Glutamatergic neuron (in vitro differentiated cells): ENCODE measurements around the gene SHB. TPM values are rescaled to one million over a fixed set of nuclear protein-coding genes. Genes with fewer than 3 reads are reported as not detected.

Source experiments
- DNase-seq: peaks from one replicate; pipeline ENCODE4 v3.0.0; 2022
- H3K27ac Mint-ChIP-seq: one replicate; pipeline ENCODE4 v1.8.0; 2020; ENCODE audit warnings: mild to moderate bottlenecking, mixed read lengths, inconsistent platforms; ENCODE audit not compliant: unreplicated experiment
- H3K27me3 Mint-ChIP-seq: one replicate; pipeline ENCODE4 v1.8.0; 2020; ENCODE audit warnings: mild to moderate bottlenecking, moderate library complexity, mixed read lengths, inconsistent platforms; ENCODE audit not compliant: unreplicated experiment
- H3K36me3 Mint-ChIP-seq: one replicate; pipeline ENCODE4 v1.8.0; 2020; ENCODE audit warnings: mild to moderate bottlenecking, mixed read lengths, inconsistent platforms; ENCODE audit not compliant: unreplicated experiment
- H3K4me1 Mint-ChIP-seq: one replicate; pipeline ENCODE4 v1.8.0; 2020; ENCODE audit warnings: mild to moderate bottlenecking, low read depth, mixed read lengths, inconsistent platforms; ENCODE audit not compliant: unreplicated experiment
- H3K4me3 Mint-ChIP-seq: one replicate; pipeline ENCODE4 v1.8.0; 2020; ENCODE audit warnings: mild to moderate bottlenecking, mixed read lengths, inconsistent platforms; ENCODE audit not compliant: unreplicated experiment
- H3K9me3 Mint-ChIP-seq: one replicate; pipeline ENCODE4 v1.8.0; 2020; ENCODE audit warnings: mild to moderate bottlenecking, moderate library complexity, mixed read lengths, inconsistent platforms; ENCODE audit not compliant: unreplicated experiment
- total RNA-seq: library from RNA; stranded (reverse); fragmentation: NEBNext Ultra II Directional; extraction: Animal tissue kit (Norgen Biotek cat#: 25700); gene quantifications from one replicate; pipeline ENCODE4 v1.2.1, GENCODE V29; 2021; ENCODE audit not compliant: unreplicated experiment
- TF ChIP-seq, protein P1 (sequence below): fragments of 200-600 bp; sonication (generic); IDR thresholded peaks from one replicate; pipeline ENCODE4 v1.5.0; 2021; ENCODE audit not compliant: partially characterized antibody, unreplicated experiment

The SHB gene
- total RNA-seq, 1 donor from 2014 or later = 31.7 TPM

- peaks cover 2% of the 10 kb centered on the region for H3K4me1 Mint-ChIP-seq
- H3K27me3 Mint-ChIP-seq = peaks cover 3% of the 10 kb centered on the region
- peaks cover 5% of the 10 kb centered on the region for H3K36me3 Mint-ChIP-seq
- no peak for DNase-seq
- TF ChIP-seq, protein P1, sequence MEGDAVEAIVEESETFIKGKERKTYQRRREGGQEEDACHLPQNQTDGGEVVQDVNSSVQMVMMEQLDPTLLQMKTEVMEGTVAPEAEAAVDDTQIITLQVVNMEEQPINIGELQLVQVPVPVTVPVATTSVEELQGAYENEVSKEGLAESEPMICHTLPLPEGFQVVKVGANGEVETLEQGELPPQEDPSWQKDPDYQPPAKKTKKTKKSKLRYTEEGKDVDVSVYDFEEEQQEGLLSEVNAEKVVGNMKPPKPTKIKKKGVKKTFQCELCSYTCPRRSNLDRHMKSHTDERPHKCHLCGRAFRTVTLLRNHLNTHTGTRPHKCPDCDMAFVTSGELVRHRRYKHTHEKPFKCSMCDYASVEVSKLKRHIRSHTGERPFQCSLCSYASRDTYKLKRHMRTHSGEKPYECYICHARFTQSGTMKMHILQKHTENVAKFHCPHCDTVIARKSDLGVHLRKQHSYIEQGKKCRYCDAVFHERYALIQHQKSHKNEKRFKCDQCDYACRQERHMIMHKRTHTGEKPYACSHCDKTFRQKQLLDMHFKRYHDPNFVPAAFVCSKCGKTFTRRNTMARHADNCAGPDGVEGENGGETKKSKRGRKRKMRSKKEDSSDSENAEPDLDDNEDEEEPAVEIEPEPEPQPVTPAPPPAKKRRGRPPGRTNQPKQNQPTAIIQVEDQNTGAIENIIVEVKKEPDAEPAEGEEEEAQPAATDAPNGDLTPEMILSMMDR = no peak
- no peak overlapping the region for H3K27ac Mint-ChIP-seq
- H3K9me3 Mint-ChIP-seq = no peaks in the 10 kb centered on the region
- no peak overlapping the region for H3K4me3 Mint-ChIP-seq
Observed at GRCh38 chr9:38089387-38090165, 20.5 kb upstream of the SHB start.

DNA sequence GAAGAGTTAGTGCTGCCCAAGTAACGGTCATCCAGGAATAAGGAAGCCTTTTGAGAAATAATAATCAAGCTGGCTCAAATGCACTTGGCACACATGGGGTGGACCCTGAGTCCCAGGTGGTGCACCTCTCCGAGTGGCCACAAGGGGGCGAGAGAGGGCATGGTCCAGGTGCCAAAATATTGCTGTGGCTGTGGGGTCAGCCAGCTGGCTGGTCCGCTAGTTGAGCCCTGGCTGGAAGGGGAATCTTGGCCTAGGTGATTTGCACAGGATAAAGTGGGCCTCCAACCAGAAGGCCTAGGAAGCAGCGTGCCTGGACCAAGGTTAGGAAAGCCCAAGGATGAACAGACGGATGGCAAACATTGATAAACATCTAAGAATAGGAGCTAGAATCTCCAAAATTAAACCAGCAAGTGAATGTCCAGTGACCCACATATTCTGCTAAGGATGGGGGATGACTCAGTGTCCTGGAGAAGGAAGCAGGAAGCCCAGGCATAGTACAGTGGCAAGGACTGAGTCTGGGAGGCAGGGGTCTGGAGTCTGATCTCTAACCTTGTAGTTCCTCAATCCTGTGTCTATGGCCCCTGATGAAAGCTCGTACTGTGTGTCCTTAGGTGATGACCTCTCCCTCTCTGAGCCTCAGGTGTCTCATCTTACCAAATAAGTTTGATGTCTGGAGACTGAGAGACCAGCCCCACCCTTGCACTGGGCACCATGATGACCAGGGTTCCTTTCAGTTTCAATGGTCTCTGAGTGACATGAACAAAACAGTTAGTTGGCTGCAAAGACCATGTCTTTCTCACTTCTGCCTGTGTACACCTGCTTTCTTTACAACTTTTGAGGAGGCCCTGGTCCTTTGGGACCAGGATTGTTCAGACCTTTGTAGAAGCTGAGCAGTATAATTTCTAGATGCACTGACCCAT is 19.2 kb upstream of the SHB start:
- Mint-ChIP-seq H3K4me1 (peaks cover 2% of the 10 kb centered on the region), H3K4me3 (peak overlapping the region; percentile 32), H3K9me3 (no peaks in the 10 kb centered on the region), H3K36me3 (peaks cover 5% of the 10 kb centered on the region), H3K27me3 (peaks cover 3% of the 10 kb centered on the region), H3K27ac (no peak overlapping the region)
- peak; percentile 90 for DNase-seq
- TF ChIP-seq, protein P1 = peak; percentile 99

- TF ChIP-seq, protein P1 = no peak
Observed at GRCh38 chr9:38086496-38086895, 17.5 kb upstream of the SHB start.

GRCh38 chr9:38085308-38085707 is 16.3 kb upstream of the SHB start:
- TF ChIP-seq, protein P1 = no peak
- Mint-ChIP-seq H3K27ac (no peak overlapping the region), H3K36me3 (no peaks in the 10 kb centered on the region), H3K9me3 (peaks cover 4% of the 10 kb centered on the region), H3K4me1 (peaks cover 10% of the 10 kb centered on the region), H3K27me3 (peaks cover 3% of the 10 kb centered on the region), H3K4me3 (no peak overlapping the region)
- no peak for DNase-seq

More at GRCh38 chr9:38086496-38086895, 17.5 kb upstream of the SHB start:
- Mint-ChIP-seq H3K27ac (no peak overlapping the region), H3K4me3 (no peak overlapping the region), H3K9me3 (peaks cover 2% of the 10 kb centered on the region), H3K4me1 (peaks cover 10% of the 10 kb centered on the region), H3K27me3 (peaks cover 3% of the 10 kb centered on the region), H3K36me3 (no peaks in the 10 kb centered on the region)
- no peak for DNase-seq
